Stomach (tissue), 9 donors: ENCODE measurements around the gene CCND1. TPM values are rescaled to one million over a fixed set of nuclear protein-coding genes. Genes with fewer than 3 reads are reported as not detected.

ENCODE experiments used
- DNase-seq, 2 donors: peaks; one replicate each; pipeline versions ENCODE4 v3.0.0 to v3.0.0-alpha.2; 2013 to 2019
- H3K27ac ChIP-seq, 5 donors: fragments of 200-600 bp in 4 of 5; sonication (generic) in 4 of 5; one replicate each; pipeline ENCODE4 v1.5.1; 2013 to 2019; ENCODE audit warnings: mild to moderate bottlenecking in 1 of 5, moderate library complexity in 1 of 5
- H3K27me3 ChIP-seq, 3 donors: fragments of 200-600 bp; sonication (generic); one replicate each; pipeline ENCODE4 v1.5.1; 2017 to 2019; ENCODE audit warnings: mixed run types in 1 of 3
- H3K36me3 ChIP-seq, 4 donors: fragments of 200-600 bp; sonication (generic); 1 replicate in 3 of 4; 2 replicates in 1 of 4; pipeline ENCODE4 v1.5.1; 2016 to 2019
- H3K4me1 ChIP-seq, 4 donors: fragments of 200-600 bp; sonication (generic); one replicate each; pipeline ENCODE4 v1.5.1; 2016 to 2019
- H3K4me3 ChIP-seq, 4 donors: fragments of 200-600 bp; sonication (generic) in 3 of 4; one replicate each; pipeline ENCODE4 v1.5.1; 2016 to 2019; ENCODE audit warnings: mild to moderate bottlenecking in 1 of 4
- H3K9me3 ChIP-seq, 4 donors: fragments of 200-600 bp; sonication (generic); one replicate each; pipeline ENCODE4 v1.5.1; 2016 to 2019
- CTCF ChIP-seq, 7 experiments: fragments of 450-650 bp in 4 of 7; fragments of 200-600 bp in 3 of 7; sonication (generic) in 3 of 7; IDR thresholded peaks; one replicate each; pipeline ENCODE4 v1.5.1; 2016 to 2019; ENCODE audit warnings: antibody characterized with exemption in 7 of 7, control low read depth in 2 of 7, mild to moderate bottlenecking in 1 of 7
- EP300 ChIP-seq: sonication (generic); formaldehyde crosslinking; IDR thresholded peaks from one replicate; pipeline ENCODE4 v1.6.1; 2017; ENCODE audit warnings: antibody characterized with exemption
- POLR2A ChIP-seq, 4 donors: fragments of 450-650 bp; IDR thresholded peaks; one replicate each; pipeline ENCODE4 v1.6.1; 2016; ENCODE audit warnings: antibody characterized with exemption in 4 of 4, control low read depth in 2 of 4, mild to moderate bottlenecking in 1 of 4, moderate library complexity in 1 of 4
- POLR2AphosphoS5 ChIP-seq, 3 donors: sonication (generic); formaldehyde crosslinking; IDR thresholded peaks; one replicate each; pipeline ENCODE4 v1.6.1; 2016; ENCODE audit warnings: antibody characterized with exemption in 3 of 3
- WGBS, 5 donors: extraction: QIAGEN DNeasy Blood & Tissue Kit in 3 of 5; methylation state at CpG; one replicate each; pipeline versions ENCODE4 v1.1.5 to v1.1.7; 2013 to 2018; 5-methylcytosine and 5-hydroxymethylcytosine counted together
- intact Hi-C: fragments of 100-400 bp; cut with DNase I; formaldehyde crosslinking; loops from one replicate; pipeline ENCODE4 v1.15.1; 2023; ENCODE audit warnings: low total_unique reads
- polyA plus RNA-seq, 3 donors: library from polyadenylated mRNA; stranded (reverse); fragments of 200-250 nt; gene quantifications; one replicate each; pipeline ENCODE4 v1.2.3, GENCODE V29; 2013
- total RNA-seq, 5 donors: library from RNA; depleted of rRNA; stranded (reverse); fragments of >200 nt; gene quantifications; one replicate each; pipeline versions ENCODE4 v1.1.0 to v1.2.3, GENCODE V29; 2014 to 2016
- donor health status: healthy with polysubstance abuse.
- donor health status: Bipolar disorder and iron deficiency.
- donor health status: healthy.

Gene CCND1
- total and polyA plus RNA-seq, 8 donors = 17.6 to 293 (median 55.1) TPM

GRCh38 chr11:69600001-69600400 lies 41.0 kb upstream of the CCND1 start:
- WGBS, 5 donors = 86 to 94% (median 89%) methylated on average over 6 of the region's 6 CpGs
- TF ChIP-seq CTCF (IDR thresholded peaks at IDR 0.05) (no peak), EP300 (no peak), POLR2AphosphoS5 (IDR thresholded peaks at IDR 0.05) (no peak), POLR2A (IDR thresholded peaks at IDR 0.05) (no peak)
- DNase-seq = no peak
- no peak overlapping the region for H3K4me3 ChIP-seq
- intact Hi-C loops = no loop called here
- no peaks in the 10 kb centered on the region for H3K4me1 ChIP-seq
- H3K36me3 ChIP-seq = no peaks in the 10 kb centered on the region
- no peak overlapping the region for H3K27ac ChIP-seq
- peaks cover 0 to 25% (median 0%) of the 10 kb centered on the region in 3 donors for H3K27me3 ChIP-seq
- peaks cover 0 to 9% (median 0%) of the 10 kb centered on the region in 4 donors for H3K9me3 ChIP-seq

GRCh38 chr11:69601011-69601975 lies 39.7 kb upstream of the CCND1 start:
- intact Hi-C loops = no loop called here
- WGBS, 5 donors = 67 to 81% (median 78%) methylated on average over 10 to 12 of the region's 12 CpGs
- TF ChIP-seq POLR2AphosphoS5 (IDR thresholded peaks at IDR 0.05) (no peak), EP300 (no peak), POLR2A (IDR thresholded peaks at IDR 0.05) (no peak), CTCF (IDR thresholded peaks at IDR 0.05) (no peak)

GRCh38 chr11:69603111-69603836 lies 37.7 kb upstream of the CCND1 start:
- no peaks in the 10 kb centered on the region for H3K4me1 ChIP-seq
- 57 to 65% (median 58%) methylated on average over 16 of the region's 16 CpGs for WGBS, 5 donors
- H3K27ac ChIP-seq = no peak overlapping the region
- H3K36me3 ChIP-seq = no peaks in the 10 kb centered on the region
- H3K4me3 ChIP-seq = no peak overlapping the region
- intact Hi-C loops = no loop called here
- no peak for TF ChIP-seq POLR2A (IDR thresholded peaks at IDR 0.05)
- TF ChIP-seq POLR2AphosphoS5 (IDR thresholded peaks at IDR 0.05) = no peak
- no peak for TF ChIP-seq CTCF (IDR thresholded peaks at IDR 0.05)
- TF ChIP-seq EP300 = no peak
- no peak for DNase-seq
- H3K27me3 ChIP-seq = peaks cover 0 to 29% (median 0%) of the 10 kb centered on the region in 3 donors
- peaks cover 0 to 18% (median 8%) of the 10 kb centered on the region in 4 donors for H3K9me3 ChIP-seq

More at GRCh38 chr11:69601011-69601975, 39.7 kb upstream of the CCND1 start:
- H3K4me1 ChIP-seq = no peaks in the 10 kb centered on the region
- H3K9me3 ChIP-seq = peaks cover 0 to 9% (median 0%) of the 10 kb centered on the region in 4 donors
- no peak overlapping the region for H3K27ac ChIP-seq
- DNase-seq = peak in 1 of 2 donors; percentile 26
- peaks cover 0 to 29% (median 0%) of the 10 kb centered on the region in 3 donors for H3K27me3 ChIP-seq
- H3K4me3 ChIP-seq = no peak overlapping the region
- no peaks in the 10 kb centered on the region for H3K36me3 ChIP-seq

GRCh38 chr11:69604055-69604454 lies 36.9 kb upstream of the CCND1 start:
- WGBS, 5 donors = 75 to 89% (median 82%) methylated on average over 7 of the region's 7 CpGs
- intact Hi-C loops = no loop called here
- peaks cover 0 to 25% (median 15%) of the 10 kb centered on the region in 4 donors for H3K9me3 ChIP-seq

More at GRCh38 chr11:69604055-69604454, 36.9 kb upstream of the CCND1 start:
- Histone ChIP-seq H3K4me3 (no peak overlapping the region), H3K27me3 (peaks cover 0 to 29% (median 0%) of the 10 kb centered on the region in 3 donors), H3K4me1 (no peaks in the 10 kb centered on the region), H3K27ac (no peak overlapping the region), H3K36me3 (no peaks in the 10 kb centered on the region)
- no peak for DNase-seq
- TF ChIP-seq EP300 (no peak), POLR2A (IDR thresholded peaks at IDR 0.05) (no peak), POLR2AphosphoS5 (IDR thresholded peaks at IDR 0.05) (no peak), CTCF (IDR thresholded peaks at IDR 0.05) (no peak)
